Neural progenitor cell (in vitro differentiated cells): ENCODE results near the gene OIP5.

Experiments
- CTCF ChIP-seq: fragments of 200-600 bp; sonication (generic); IDR thresholded peaks from 2 replicates; pipeline ENCODE4 v1.5.1; 2017; ENCODE audit warnings: antibody characterized with exemption, mild to moderate bottlenecking
- EZH2 ChIP-seq: fragments of 200-600 bp; sonication (generic); IDR thresholded peaks from 2 replicates; pipeline ENCODE4 v1.6.1; 2017; ENCODE audit warnings: antibody characterized with exemption, mild to moderate bottlenecking, moderate library complexity

GRCh38 chr15:41350057-41350717, 17.8 kb upstream of the OIP5 start:
- TF ChIP-seq CTCF (no peak), EZH2 (no peak)
